Liver (tissue), 9 donors: ENCODE data around the gene SLC30A4. TPM values are rescaled to one million over a fixed set of nuclear protein-coding genes. Genes with fewer than 3 reads are reported as not detected.

Experiments used
- DNase-seq: peaks from one replicate; pipeline ENCODE4 v3.0.0-alpha.2; 2017; ENCODE audit warnings: low spot score
- H3K27ac ChIP-seq, 2 donors: one replicate each; pipeline ENCODE4 v1.7.0; 2013; ENCODE audit warnings: inconsistent platforms in 2 of 2, low read length in 2 of 2, control low read depth in 1 of 2, low read depth in 1 of 2, mild to moderate bottlenecking in 1 of 2
- H3K27me3 ChIP-seq, 4 donors: one replicate each; pipeline versions ENCODE4 v1.6.1 to v1.7.0; 2013; ENCODE audit warnings: low read length in 3 of 4, inconsistent platforms in 1 of 4, mild to moderate bottlenecking in 1 of 4, moderate library complexity in 1 of 4; ENCODE audit not compliant: control insufficient read depth in 4 of 4, insufficient read depth in 4 of 4
- H3K36me3 ChIP-seq, 4 donors: one replicate each; pipeline versions ENCODE4 v1.6.1 to v1.7.0; 2013; ENCODE audit warnings: low read length in 3 of 4, mild to moderate bottlenecking in 3 of 4, low read depth in 1 of 4, moderate library complexity in 1 of 4; ENCODE audit not compliant: control insufficient read depth in 4 of 4, insufficient read depth in 3 of 4
- H3K4me1 ChIP-seq, 4 donors: one replicate each; pipeline versions ENCODE4 v1.6.1 to v1.7.0; 2013; ENCODE audit warnings: low read length in 3 of 4, mild to moderate bottlenecking in 3 of 4, moderate library complexity in 1 of 4; ENCODE audit not compliant: control insufficient read depth in 4 of 4, insufficient read depth in 4 of 4
- H3K4me3 ChIP-seq, 3 donors: one replicate each; pipeline versions ENCODE4 v1.6.1 to v1.7.0; 2013; ENCODE audit warnings: low read length in 3 of 3, control low read depth in 1 of 3, low read depth in 1 of 3, mild to moderate bottlenecking in 1 of 3
- H3K9ac ChIP-seq, 2 donors: one replicate each; pipeline ENCODE4 v1.7.0; 2013; ENCODE audit warnings: low read length in 2 of 2, mild to moderate bottlenecking in 2 of 2, moderate library complexity in 2 of 2, control low read depth in 1 of 2, low read depth in 1 of 2
- H3K9me3 ChIP-seq, 4 donors: one replicate each; pipeline versions ENCODE4 v1.6.1 to v1.7.0; 2013; ENCODE audit warnings: low read length in 3 of 4; ENCODE audit not compliant: control insufficient read depth in 4 of 4
- ATF3 ChIP-seq: IDR thresholded peaks from 2 replicates; pipeline ENCODE4 v1.6.1; 2016; ENCODE audit warnings: antibody characterized with exemption
- EGR1 ChIP-seq, 2 donors: IDR thresholded peaks; 2 replicates each; pipeline ENCODE4 v1.6.1; 2016 to 2018; ENCODE audit warnings: antibody characterized with exemption in 2 of 2, low read depth in 2 of 2
- FOXA1 ChIP-seq: IDR thresholded peaks from 2 replicates; pipeline ENCODE4 v1.6.1; 2016; ENCODE audit warnings: antibody characterized with exemption
- FOXA2 ChIP-seq: IDR thresholded peaks from 2 replicates; pipeline ENCODE4 v1.6.1; 2016; ENCODE audit warnings: antibody characterized with exemption
- GABPA ChIP-seq, 2 donors: IDR thresholded peaks in 1 of 2; conservative IDR thresholded peaks in 1 of 2; 2 replicates each; pipeline ENCODE4 v1.6.1; 2016; ENCODE audit warnings: antibody characterized with exemption in 2 of 2, mild to moderate bottlenecking in 1 of 2, moderate library complexity in 1 of 2
- HNF4A ChIP-seq, 2 donors: conservative IDR thresholded peaks; 2 replicates each; pipeline ENCODE4 v1.6.1; 2016; ENCODE audit warnings: antibody characterized with exemption in 2 of 2, mild to moderate bottlenecking in 2 of 2
- HNF4G ChIP-seq: IDR thresholded peaks from 2 replicates; pipeline ENCODE4 v1.6.1; 2016; ENCODE audit warnings: antibody characterized with exemption
- JUND ChIP-seq, 2 donors: IDR thresholded peaks; 2 replicates each; pipeline ENCODE4 v1.6.1; 2016; ENCODE audit warnings: antibody characterized with exemption in 2 of 2
- NR2F2 ChIP-seq: IDR thresholded peaks from 2 replicates; pipeline ENCODE4 v1.6.1; 2016; ENCODE audit warnings: antibody characterized with exemption
- RAD21 ChIP-seq, 2 donors: IDR thresholded peaks; 2 replicates each; pipeline ENCODE4 v1.6.1; 2016; ENCODE audit warnings: antibody characterized with exemption in 2 of 2, mild to moderate bottlenecking in 2 of 2
- RXRA ChIP-seq, 2 donors: IDR thresholded peaks; 2 replicates each; pipeline ENCODE4 v1.6.1; 2017 to 2018; ENCODE audit warnings: antibody characterized with exemption in 2 of 2, mild to moderate bottlenecking in 1 of 2
- SP1 ChIP-seq: IDR thresholded peaks from 2 replicates; pipeline ENCODE4 v1.6.1; 2018; ENCODE audit warnings: antibody characterized with exemption, mild to moderate bottlenecking
- TAF1 ChIP-seq: conservative IDR thresholded peaks from 2 replicates; pipeline ENCODE4 v1.6.1; 2016; ENCODE audit warnings: antibody characterized with exemption, mild to moderate bottlenecking
- YY1 ChIP-seq: IDR thresholded peaks from 2 replicates; pipeline ENCODE4 v1.6.1; 2016; ENCODE audit warnings: antibody characterized with exemption, mild to moderate bottlenecking
- WGBS: extraction: QIAGEN DNeasy Blood & Tissue Kit; methylation state at CpG from one replicate; pipeline ENCODE4 v1.1.7; 2013; 5-methylcytosine and 5-hydroxymethylcytosine counted together
- polyA plus RNA-seq, 2 donors: library from polyadenylated mRNA; stranded (reverse) in 1 of 2; unstranded in 1 of 2; fragments of 200-250 nt in 1 of 2; fragments of >200 nt in 1 of 2; fragmentation: Nextera tagmentation in 1 of 2; extraction: Ambion mirVana in 1 of 2; gene quantifications; one replicate each; pipeline versions ENCODE4 v1.2.1 to v1.2.3, GENCODE V29; 2013 to 2015
- total RNA-seq, 2 donors: library from RNA; depleted of rRNA; stranded (reverse); fragments of >200 nt; gene quantifications; one replicate each; pipeline ENCODE4 v1.2.3, GENCODE V29; 2014
- TF ChIP-seq, protein P1 (sequence below): IDR thresholded peaks from 2 replicates; pipeline ENCODE4 v1.6.1; 2016; ENCODE audit warnings: antibody characterized with exemption
- TF ChIP-seq, protein P2 (sequence below): IDR thresholded peaks from 2 replicates; pipeline ENCODE4 v1.6.1; 2016; ENCODE audit warnings: antibody characterized with exemption, mild to moderate bottlenecking
- TF ChIP-seq, protein P3 (sequence below): fragments of 150-350 bp; IDR thresholded peaks from 2 replicates; pipeline ENCODE4 v1.5.1; 2017; ENCODE audit warnings: improper control_type of control experiment, low read depth, low read length; ENCODE audit not compliant: missing input control
- TF ChIP-seq, protein P4 (sequence below): IDR thresholded peaks from 2 replicates; pipeline ENCODE4 v1.6.1; 2016; ENCODE audit warnings: antibody characterized with exemption
- donor health status: healthy.
- donor health status: healthy.
- donor health status: healthy.
- donor health status: healthy.
- donor health status: healthy.

Gene SLC30A4
- total and polyA plus RNA-seq, 4 donors = 0.69 to 5.6 (median 2.7) TPM

- no peak overlapping the region for H3K27ac ChIP-seq
- H3K4me1 ChIP-seq = no peaks in the 10 kb centered on the region
- TF ChIP-seq, protein P1, sequence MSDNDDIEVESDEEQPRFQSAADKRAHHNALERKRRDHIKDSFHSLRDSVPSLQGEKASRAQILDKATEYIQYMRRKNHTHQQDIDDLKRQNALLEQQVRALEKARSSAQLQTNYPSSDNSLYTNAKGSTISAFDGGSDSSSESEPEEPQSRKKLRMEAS = no peak
- TF ChIP-seq, protein P2, sequence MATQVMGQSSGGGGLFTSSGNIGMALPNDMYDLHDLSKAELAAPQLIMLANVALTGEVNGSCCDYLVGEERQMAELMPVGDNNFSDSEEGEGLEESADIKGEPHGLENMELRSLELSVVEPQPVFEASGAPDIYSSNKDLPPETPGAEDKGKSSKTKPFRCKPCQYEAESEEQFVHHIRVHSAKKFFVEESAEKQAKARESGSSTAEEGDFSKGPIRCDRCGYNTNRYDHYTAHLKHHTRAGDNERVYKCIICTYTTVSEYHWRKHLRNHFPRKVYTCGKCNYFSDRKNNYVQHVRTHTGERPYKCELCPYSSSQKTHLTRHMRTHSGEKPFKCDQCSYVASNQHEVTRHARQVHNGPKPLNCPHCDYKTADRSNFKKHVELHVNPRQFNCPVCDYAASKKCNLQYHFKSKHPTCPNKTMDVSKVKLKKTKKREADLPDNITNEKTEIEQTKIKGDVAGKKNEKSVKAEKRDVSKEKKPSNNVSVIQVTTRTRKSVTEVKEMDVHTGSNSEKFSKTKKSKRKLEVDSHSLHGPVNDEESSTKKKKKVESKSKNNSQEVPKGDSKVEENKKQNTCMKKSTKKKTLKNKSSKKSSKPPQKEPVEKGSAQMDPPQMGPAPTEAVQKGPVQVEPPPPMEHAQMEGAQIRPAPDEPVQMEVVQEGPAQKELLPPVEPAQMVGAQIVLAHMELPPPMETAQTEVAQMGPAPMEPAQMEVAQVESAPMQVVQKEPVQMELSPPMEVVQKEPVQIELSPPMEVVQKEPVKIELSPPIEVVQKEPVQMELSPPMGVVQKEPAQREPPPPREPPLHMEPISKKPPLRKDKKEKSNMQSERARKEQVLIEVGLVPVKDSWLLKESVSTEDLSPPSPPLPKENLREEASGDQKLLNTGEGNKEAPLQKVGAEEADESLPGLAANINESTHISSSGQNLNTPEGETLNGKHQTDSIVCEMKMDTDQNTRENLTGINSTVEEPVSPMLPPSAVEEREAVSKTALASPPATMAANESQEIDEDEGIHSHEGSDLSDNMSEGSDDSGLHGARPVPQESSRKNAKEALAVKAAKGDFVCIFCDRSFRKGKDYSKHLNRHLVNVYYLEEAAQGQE = no peak
- TF ChIP-seq, protein P3, sequence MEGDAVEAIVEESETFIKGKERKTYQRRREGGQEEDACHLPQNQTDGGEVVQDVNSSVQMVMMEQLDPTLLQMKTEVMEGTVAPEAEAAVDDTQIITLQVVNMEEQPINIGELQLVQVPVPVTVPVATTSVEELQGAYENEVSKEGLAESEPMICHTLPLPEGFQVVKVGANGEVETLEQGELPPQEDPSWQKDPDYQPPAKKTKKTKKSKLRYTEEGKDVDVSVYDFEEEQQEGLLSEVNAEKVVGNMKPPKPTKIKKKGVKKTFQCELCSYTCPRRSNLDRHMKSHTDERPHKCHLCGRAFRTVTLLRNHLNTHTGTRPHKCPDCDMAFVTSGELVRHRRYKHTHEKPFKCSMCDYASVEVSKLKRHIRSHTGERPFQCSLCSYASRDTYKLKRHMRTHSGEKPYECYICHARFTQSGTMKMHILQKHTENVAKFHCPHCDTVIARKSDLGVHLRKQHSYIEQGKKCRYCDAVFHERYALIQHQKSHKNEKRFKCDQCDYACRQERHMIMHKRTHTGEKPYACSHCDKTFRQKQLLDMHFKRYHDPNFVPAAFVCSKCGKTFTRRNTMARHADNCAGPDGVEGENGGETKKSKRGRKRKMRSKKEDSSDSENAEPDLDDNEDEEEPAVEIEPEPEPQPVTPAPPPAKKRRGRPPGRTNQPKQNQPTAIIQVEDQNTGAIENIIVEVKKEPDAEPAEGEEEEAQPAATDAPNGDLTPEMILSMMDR = no peak
- TF ChIP-seq RAD21 (IDR thresholded peaks at IDR 0.05) = no peak
- TF ChIP-seq RXRA (IDR thresholded peaks at IDR 0.05) = no peak
- no peak for TF ChIP-seq SP1
- TF ChIP-seq YY1 = no peak
- TF ChIP-seq, protein P4, sequence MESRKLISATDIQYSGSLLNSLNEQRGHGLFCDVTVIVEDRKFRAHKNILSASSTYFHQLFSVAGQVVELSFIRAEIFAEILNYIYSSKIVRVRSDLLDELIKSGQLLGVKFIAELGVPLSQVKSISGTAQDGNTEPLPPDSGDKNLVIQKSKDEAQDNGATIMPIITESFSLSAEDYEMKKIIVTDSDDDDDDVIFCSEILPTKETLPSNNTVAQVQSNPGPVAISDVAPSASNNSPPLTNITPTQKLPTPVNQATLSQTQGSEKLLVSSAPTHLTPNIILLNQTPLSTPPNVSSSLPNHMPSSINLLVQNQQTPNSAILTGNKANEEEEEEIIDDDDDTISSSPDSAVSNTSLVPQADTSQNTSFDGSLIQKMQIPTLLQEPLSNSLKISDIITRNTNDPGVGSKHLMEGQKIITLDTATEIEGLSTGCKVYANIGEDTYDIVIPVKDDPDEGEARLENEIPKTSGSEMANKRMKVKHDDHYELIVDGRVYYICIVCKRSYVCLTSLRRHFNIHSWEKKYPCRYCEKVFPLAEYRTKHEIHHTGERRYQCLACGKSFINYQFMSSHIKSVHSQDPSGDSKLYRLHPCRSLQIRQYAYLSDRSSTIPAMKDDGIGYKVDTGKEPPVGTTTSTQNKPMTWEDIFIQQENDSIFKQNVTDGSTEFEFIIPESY = no peak
- TF ChIP-seq TAF1 = no peak
- TF ChIP-seq HNF4G = no peak
- no peak for TF ChIP-seq GABPA (IDR thresholded peaks at IDR 0.05 in 1 of 2, conservative IDR thresholded peaks at IDR 0.05 in 1 of 2)
- no peak for TF ChIP-seq FOXA1
- TF ChIP-seq NR2F2 = no peak
- TF ChIP-seq FOXA2 = no peak
- TF ChIP-seq HNF4A (conservative IDR thresholded peaks at IDR 0.05) = no peak
- no peak for TF ChIP-seq ATF3
- no peak for TF ChIP-seq EGR1 (IDR thresholded peaks at IDR 0.05; ENCODE audit: low read depth in 2 of 2)
- TF ChIP-seq JUND (IDR thresholded peaks at IDR 0.05) = no peak
- no peaks in the 10 kb centered on the region for H3K36me3 ChIP-seq
- H3K9me3 ChIP-seq = no peaks in the 10 kb centered on the region
- no peak for DNase-seq
- H3K9ac ChIP-seq = no peak overlapping the region
- no peaks in the 10 kb centered on the region for H3K27me3 ChIP-seq
- WGBS = 85% methylated on average over 17 of the region's 17 CpGs
- H3K4me3 ChIP-seq = no peak overlapping the region
Measured at GRCh38 chr15:45548753-45549520, 26.4 kb upstream of the SLC30A4 start.
